Stomach (tissue), 9 donors: ENCODE results near the gene TSPAN32. TPM values are rescaled to one million over a fixed set of nuclear protein-coding genes. Genes with fewer than 3 reads are reported as not detected.

Experiments
- DNase-seq, 2 donors: peaks; one replicate each; pipeline versions ENCODE4 v3.0.0 to v3.0.0-alpha.2; 2013 to 2019
- H3K27ac ChIP-seq, 5 donors: fragments of 200-600 bp in 4 of 5; sonication (generic) in 4 of 5; one replicate each; pipeline ENCODE4 v1.5.1; 2013 to 2019; ENCODE audit warnings: mild to moderate bottlenecking in 1 of 5, moderate library complexity in 1 of 5
- H3K27me3 ChIP-seq, 3 donors: fragments of 200-600 bp; sonication (generic); one replicate each; pipeline ENCODE4 v1.5.1; 2017 to 2019; ENCODE audit warnings: mixed run types in 1 of 3
- H3K36me3 ChIP-seq, 4 donors: fragments of 200-600 bp; sonication (generic); 1 replicate in 3 of 4; 2 replicates in 1 of 4; pipeline ENCODE4 v1.5.1; 2016 to 2019
- H3K4me1 ChIP-seq, 4 donors: fragments of 200-600 bp; sonication (generic); one replicate each; pipeline ENCODE4 v1.5.1; 2016 to 2019
- H3K4me3 ChIP-seq, 4 donors: fragments of 200-600 bp; sonication (generic) in 3 of 4; one replicate each; pipeline ENCODE4 v1.5.1; 2016 to 2019; ENCODE audit warnings: mild to moderate bottlenecking in 1 of 4
- H3K9me3 ChIP-seq, 4 donors: fragments of 200-600 bp; sonication (generic); one replicate each; pipeline ENCODE4 v1.5.1; 2016 to 2019
- EP300 ChIP-seq: sonication (generic); formaldehyde crosslinking; IDR thresholded peaks from one replicate; pipeline ENCODE4 v1.6.1; 2017; ENCODE audit warnings: antibody characterized with exemption
- POLR2A ChIP-seq, 4 donors: fragments of 450-650 bp; IDR thresholded peaks; one replicate each; pipeline ENCODE4 v1.6.1; 2016; ENCODE audit warnings: antibody characterized with exemption in 4 of 4, control low read depth in 2 of 4, mild to moderate bottlenecking in 1 of 4, moderate library complexity in 1 of 4
- POLR2AphosphoS5 ChIP-seq, 3 donors: sonication (generic); formaldehyde crosslinking; IDR thresholded peaks; one replicate each; pipeline ENCODE4 v1.6.1; 2016; ENCODE audit warnings: antibody characterized with exemption in 3 of 3
- WGBS, 5 donors: extraction: QIAGEN DNeasy Blood & Tissue Kit in 3 of 5; methylation state at CpG; one replicate each; pipeline versions ENCODE4 v1.1.5 to v1.1.7; 2013 to 2018; 5-methylcytosine and 5-hydroxymethylcytosine counted together
- intact Hi-C: fragments of 100-400 bp; cut with DNase I; formaldehyde crosslinking; loops from one replicate; pipeline ENCODE4 v1.15.1; 2023; ENCODE audit warnings: low total_unique reads
- polyA plus RNA-seq, 3 donors: library from polyadenylated mRNA; stranded (reverse); fragments of 200-250 nt; gene quantifications; one replicate each; pipeline ENCODE4 v1.2.3, GENCODE V29; 2013
- total RNA-seq, 5 donors: library from RNA; depleted of rRNA; stranded (reverse); fragments of >200 nt; gene quantifications; one replicate each; pipeline versions ENCODE4 v1.1.0 to v1.2.3, GENCODE V29; 2014 to 2016
- TF ChIP-seq, protein P1 (sequence below), 7 experiments: fragments of 450-650 bp in 4 of 7; fragments of 200-600 bp in 3 of 7; sonication (generic) in 3 of 7; IDR thresholded peaks; one replicate each; pipeline ENCODE4 v1.5.1; 2016 to 2019; ENCODE audit warnings: antibody characterized with exemption in 7 of 7, control low read depth in 2 of 7, mild to moderate bottlenecking in 1 of 7
- donor health status: healthy with polysubstance abuse.
- donor health status: Bipolar disorder and iron deficiency.
- donor health status: healthy.

Gene TSPAN32
- total and polyA plus RNA-seq, 8 donors = 1.1 to 9.0 (median 2.3) TPM; not detected in 4

DNA sequence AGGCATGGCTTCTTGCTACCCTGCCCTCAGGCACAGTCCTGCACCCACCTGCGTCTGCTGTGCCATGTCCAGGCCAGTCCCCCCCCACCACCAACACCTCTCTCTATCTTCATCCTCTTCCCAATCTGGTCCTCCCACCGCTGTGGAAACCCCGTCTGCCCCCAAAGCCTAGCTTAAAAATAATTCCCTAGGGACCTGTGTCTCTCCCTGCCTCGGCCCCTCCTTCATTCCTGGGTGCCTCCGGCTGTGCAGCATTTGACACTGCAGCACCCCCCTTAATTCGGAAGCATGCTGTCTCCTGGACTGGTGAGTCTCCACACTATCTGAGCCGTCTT, 28.9 kb upstream of the TSPAN32 start:
- Histone ChIP-seq H3K27ac (no peak overlapping the region), H3K4me1 (peaks cover 25 to 35% (median 33%) of the 10 kb centered on the region in 4 donors), H3K36me3 (no peaks in the 10 kb centered on the region), H3K4me3 (no peak overlapping the region), H3K9me3 (no peaks in the 10 kb centered on the region), H3K27me3 (peaks cover 12 to 60% (median 41%) of the 10 kb centered on the region in 3 donors)
- 88 to 94% (median 92%) methylated on average over 7 of the region's 7 CpGs for WGBS, 5 donors
- TF ChIP-seq POLR2A (IDR thresholded peaks at IDR 0.05) = no peak
- TF ChIP-seq, protein P1, sequence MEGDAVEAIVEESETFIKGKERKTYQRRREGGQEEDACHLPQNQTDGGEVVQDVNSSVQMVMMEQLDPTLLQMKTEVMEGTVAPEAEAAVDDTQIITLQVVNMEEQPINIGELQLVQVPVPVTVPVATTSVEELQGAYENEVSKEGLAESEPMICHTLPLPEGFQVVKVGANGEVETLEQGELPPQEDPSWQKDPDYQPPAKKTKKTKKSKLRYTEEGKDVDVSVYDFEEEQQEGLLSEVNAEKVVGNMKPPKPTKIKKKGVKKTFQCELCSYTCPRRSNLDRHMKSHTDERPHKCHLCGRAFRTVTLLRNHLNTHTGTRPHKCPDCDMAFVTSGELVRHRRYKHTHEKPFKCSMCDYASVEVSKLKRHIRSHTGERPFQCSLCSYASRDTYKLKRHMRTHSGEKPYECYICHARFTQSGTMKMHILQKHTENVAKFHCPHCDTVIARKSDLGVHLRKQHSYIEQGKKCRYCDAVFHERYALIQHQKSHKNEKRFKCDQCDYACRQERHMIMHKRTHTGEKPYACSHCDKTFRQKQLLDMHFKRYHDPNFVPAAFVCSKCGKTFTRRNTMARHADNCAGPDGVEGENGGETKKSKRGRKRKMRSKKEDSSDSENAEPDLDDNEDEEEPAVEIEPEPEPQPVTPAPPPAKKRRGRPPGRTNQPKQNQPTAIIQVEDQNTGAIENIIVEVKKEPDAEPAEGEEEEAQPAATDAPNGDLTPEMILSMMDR (IDR thresholded peaks at IDR 0.05) = no peak
- TF ChIP-seq EP300 = no peak
- no peak for TF ChIP-seq POLR2AphosphoS5 (IDR thresholded peaks at IDR 0.05)
- intact Hi-C loops = no loop called here
- no peak for DNase-seq

DNA sequence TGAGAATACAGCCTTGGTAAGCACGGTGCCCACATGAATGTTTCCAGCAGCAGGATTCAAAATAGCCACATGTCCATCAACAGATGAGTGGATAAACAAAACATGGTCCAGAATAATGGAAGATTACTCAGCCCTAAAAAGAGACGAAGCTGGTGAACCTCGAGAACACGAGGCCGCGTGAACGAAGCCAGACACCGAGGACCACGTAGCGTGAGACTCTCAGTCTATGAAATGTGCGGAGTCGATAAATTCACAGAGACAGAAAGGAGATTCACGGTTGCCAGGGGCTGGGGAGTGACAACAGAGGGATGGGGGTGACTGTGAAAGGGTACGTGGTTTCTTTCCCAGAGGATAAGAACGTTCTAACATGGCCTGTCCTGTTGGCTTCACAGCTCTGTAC, 28.5 kb upstream of the TSPAN32 start:
- H3K4me3 ChIP-seq = no peak overlapping the region
- peaks cover 12 to 59% (median 41%) of the 10 kb centered on the region in 3 donors for H3K27me3 ChIP-seq
- DNase-seq = no peak
- no peak overlapping the region for H3K27ac ChIP-seq
- H3K36me3 ChIP-seq = no peaks in the 10 kb centered on the region
- H3K4me1 ChIP-seq = peaks cover 25 to 31% (median 30%) of the 10 kb centered on the region in 4 donors
- intact Hi-C loops = no loop called here
- no peaks in the 10 kb centered on the region for H3K9me3 ChIP-seq
- WGBS, 5 donors = 83 to 88% (median 87%) methylated on average over 15 of the region's 15 CpGs
- no peak for TF ChIP-seq POLR2A (IDR thresholded peaks at IDR 0.05)
- TF ChIP-seq, protein P1 (IDR thresholded peaks at IDR 0.05) = no peak
- no peak for TF ChIP-seq POLR2AphosphoS5 (IDR thresholded peaks at IDR 0.05)
- no peak for TF ChIP-seq EP300

DNA sequence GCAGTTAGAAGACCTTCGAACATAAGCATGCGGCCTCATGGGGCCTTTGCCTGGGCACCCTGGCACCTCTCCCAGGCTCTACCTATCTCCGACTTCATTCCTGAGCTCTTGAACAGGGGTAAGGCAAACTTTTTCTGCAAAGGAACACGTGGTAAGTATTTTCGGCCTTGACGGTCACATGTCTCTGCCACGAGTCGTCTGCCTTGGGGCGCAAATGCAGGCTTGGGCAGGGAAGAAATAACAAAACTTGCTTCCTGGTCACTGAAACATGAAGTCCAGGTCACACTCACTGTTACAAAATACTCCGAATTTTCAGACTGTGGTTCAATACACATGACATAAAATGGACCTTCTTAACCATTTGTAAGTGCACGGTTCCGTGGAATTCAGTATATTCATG, 28.0 kb upstream of the TSPAN32 start:
- H3K4me1 ChIP-seq = peaks cover 24 to 27% (median 26%) of the 10 kb centered on the region in 4 donors
- no peaks in the 10 kb centered on the region for H3K9me3 ChIP-seq
- peaks cover 12 to 55% (median 37%) of the 10 kb centered on the region in 3 donors for H3K27me3 ChIP-seq
- H3K36me3 ChIP-seq = no peaks in the 10 kb centered on the region
- TF ChIP-seq POLR2AphosphoS5 (IDR thresholded peaks at IDR 0.05) (no peak), EP300 (no peak), POLR2A (IDR thresholded peaks at IDR 0.05) (no peak)
- TF ChIP-seq, protein P1 (IDR thresholded peaks at IDR 0.05) = no peak
- intact Hi-C loops = no loop called here
- H3K4me3 ChIP-seq = no peak overlapping the region
- 48 to 77% (median 52%) methylated on average over 12 of the region's 12 CpGs for WGBS, 5 donors
- DNase-seq = peak in 1 of 2 donors; percentile 56
- H3K27ac ChIP-seq = no peak overlapping the region

DNA sequence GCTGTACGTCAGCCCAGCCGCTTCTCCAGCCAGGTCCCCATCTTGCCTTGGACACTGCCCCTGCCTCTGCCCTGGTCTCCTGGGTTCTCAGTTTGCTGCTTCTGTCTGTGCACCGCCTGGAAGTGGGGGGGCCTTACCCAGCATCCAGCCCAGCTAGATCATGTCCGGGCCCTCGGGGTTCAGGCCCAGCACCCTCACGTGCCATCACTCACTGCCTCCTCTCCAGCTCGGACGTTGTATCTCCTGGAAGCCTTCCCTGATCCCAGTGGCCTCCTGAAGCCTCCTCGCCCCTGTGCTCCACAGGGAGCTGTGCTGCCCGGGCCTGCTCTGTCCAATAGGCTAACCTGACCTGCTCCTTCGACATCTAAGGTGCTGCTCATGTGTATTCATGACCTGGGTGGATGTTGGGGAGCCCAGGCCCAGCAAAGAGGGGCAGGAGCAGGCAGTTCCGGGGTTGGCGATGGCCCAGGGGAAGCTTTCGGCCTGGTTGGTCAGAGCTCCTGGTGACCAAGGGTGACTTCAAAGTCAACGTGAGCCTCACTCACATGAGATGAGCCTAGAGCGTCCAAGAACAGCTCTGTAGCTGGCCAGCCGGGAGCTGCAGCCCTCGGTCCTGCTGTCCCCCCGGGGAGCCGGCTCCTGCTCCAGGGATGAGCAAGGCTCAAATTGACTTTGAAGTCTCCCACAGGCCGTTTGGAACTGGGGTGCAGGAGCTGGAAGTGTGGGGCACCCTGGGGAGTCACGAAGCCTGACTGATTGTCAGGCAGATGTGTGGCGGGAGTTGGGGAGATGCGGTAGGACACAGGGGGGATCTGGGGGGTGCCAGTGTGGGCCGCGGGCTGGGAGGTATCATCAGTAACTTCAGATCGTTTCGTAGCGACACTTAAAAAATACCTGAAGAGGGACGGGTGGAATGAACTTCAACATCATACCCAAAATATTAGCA, 26.2 kb upstream of the TSPAN32 start:
- Histone ChIP-seq H3K4me3 (no peak overlapping the region), H3K36me3 (no peaks in the 10 kb centered on the region), H3K9me3 (peaks cover 0 to 15% (median 0%) of the 10 kb centered on the region in 4 donors), H3K27ac (no peak overlapping the region), H3K4me1 (peaks cover 6 to 8% (median 7%) of the 10 kb centered on the region in 4 donors), H3K27me3 (peaks cover 6 to 36% (median 18%) of the 10 kb centered on the region in 3 donors)
- TF ChIP-seq POLR2A (IDR thresholded peaks at IDR 0.05) (no peak), EP300 (no peak), POLR2AphosphoS5 (IDR thresholded peaks at IDR 0.05) (no peak)
- TF ChIP-seq, protein P1 (IDR thresholded peaks at IDR 0.05) = no peak
- intact Hi-C loops = no loop called here
- WGBS, 5 donors = 90 to 95% (median 92%) methylated on average over 24 to 30 of the region's 30 CpGs
- peak in 1 of 2 donors; percentile 20 for DNase-seq
